SKM-1 (cell line): Measurements from ENCODE around the gene PSMA5.
"Not testable (repeated sequence)": the region's sequence is repeated elsewhere in the genome, so short reads cannot be mapped to it uniquely, and the experiment has no call there.

Source experiments
- DNase-seq: peaks from one replicate; lab custom pipeline; 2025; ENCODE audit not compliant: unreplicated experiment; lab: John Stamatoyannopoulos, UW

PSMA5 gene

GRCh38 chr1:109392788-109393616 is 33.2 kb downstream of the PSMA5 start:
- no peak for DNase-seq

- DNase-seq, result no peak
Observed at GRCh38 chr1:109392037-109392787, 34.0 kb downstream of the PSMA5 start.

- DNase-seq, result no peak
Observed at GRCh38 chr1:109391626-109392025, 34.6 kb downstream of the PSMA5 start.

- no peak for DNase-seq
Observed at GRCh38 chr1:109391157-109391556, 35.1 kb downstream of the PSMA5 start.

GRCh38 chr1:109389638-109390341 is 36.5 kb downstream of the PSMA5 start:
- no peak for DNase-seq

- no peak for DNase-seq
Observed at GRCh38 chr1:109388884-109389637, 37.2 kb downstream of the PSMA5 start.

GRCh38 chr1:109388208-109388711 is 38.0 kb downstream of the PSMA5 start:
- DNase-seq, result no peak

- no peak for DNase-seq
Observed at GRCh38 chr1:109386054-109386717, 40.1 kb downstream of the PSMA5 start.

- no peak for DNase-seq
Observed at GRCh38 chr1:109385417-109385816, 40.8 kb downstream of the PSMA5 start.

- DNase-seq, result no peak
Observed at GRCh38 chr1:109383854-109384253, 42.4 kb downstream of the PSMA5 start.

- no peak for DNase-seq
Observed at GRCh38 chr1:109383087-109383779, 43.0 kb downstream of the PSMA5 start.

- DNase-seq, result no peak
Observed at GRCh38 chr1:109381573-109381972, 44.7 kb downstream of the PSMA5 start.

- no peak for DNase-seq
Observed at GRCh38 chr1:109379907-109380306, 46.3 kb downstream of the PSMA5 start.

- no peak for DNase-seq
Observed at GRCh38 chr1:109379422-109379821, 46.8 kb downstream of the PSMA5 start.

GRCh38 chr1:109377698-109378097 is 48.5 kb downstream of the PSMA5 start:
- DNase-seq, result no peak

- not testable (repeated sequence) for DNase-seq
Observed at GRCh38 chr1:109373696-109374095, 52.6 kb downstream of the PSMA5 start.

- DNase-seq, result no peak
Observed at GRCh38 chr1:109373126-109373525, 53.1 kb downstream of the PSMA5 start.

GRCh38 chr1:109372281-109372680 is 54.0 kb downstream of the PSMA5 start:
- DNase-seq, result no peak

GRCh38 chr1:109371341-109371739 is 54.9 kb downstream of the PSMA5 start:
- DNase-seq, result no peak
